A673 (cell line): ENCODE results near the gene ETV3. TPM values are rescaled to one million over a fixed set of nuclear protein-coding genes. Genes with fewer than 3 reads are reported as not detected.

ENCODE experiments used
- BruUV-seq: library from RNA; stranded (reverse); fragments of 400-500 nt; replicated peaks from 2 replicates; lab custom pipeline; 2021; lab: Mats Ljungman, UMichigan
- CTCF ChIA-PET: fragments of 300-600 bp; sonication (Branson Sonifier 250); formaldehyde crosslinking; loops from one replicate; lab custom pipeline; 2022; ENCODE audit warnings: antibody characterized with exemption; lab: Charles Lee
- POLR2A ChIA-PET: fragments of 300-600 bp; sonication (Branson Sonifier 250); formaldehyde crosslinking; loops from one replicate; lab custom pipeline; 2022; ENCODE audit warnings: antibody characterized with exemption; ENCODE audit not compliant: low non-redundant PET; lab: Charles Lee
- DNase-seq: peaks from one replicate; pipeline ENCODE4 v3.0.0-alpha.2; 2015; ENCODE audit warnings: low spot score
- H3K27ac ChIP-seq: fragments of 200-600 bp; sonication (generic); 2 replicates; pipeline ENCODE4 v1.5.1; 2016; ENCODE audit warnings: mixed run types, low read depth, mild to moderate bottlenecking, mixed read lengths, antibody characterized with exemption, low read length; ENCODE audit not compliant: poor library complexity, severe bottlenecking
- H3K27me3 ChIP-seq: fragments of 200-600 bp; sonication (generic); replicated peaks from 2 replicates; pipeline ENCODE4 v1.6.1; 2017; ENCODE audit warnings: mixed run types, low read depth, mild to moderate bottlenecking, mixed read lengths, antibody characterized with exemption, low read length; ENCODE audit not compliant: insufficient read depth, poor library complexity
- H3K36me3 ChIP-seq: fragments of 200-600 bp; sonication (generic); 2 replicates; pipeline ENCODE4 v1.6.1; 2016; ENCODE audit warnings: mixed run types, mild to moderate bottlenecking, mixed read lengths, antibody characterized with exemption, low read length; ENCODE audit not compliant: insufficient read depth, poor library complexity, severe bottlenecking
- H3K4me1 ChIP-seq: fragments of 200-600 bp; sonication (generic); 2 replicates; pipeline ENCODE4 v1.6.1; 2017; ENCODE audit warnings: mixed run types, mild to moderate bottlenecking, mixed read lengths, antibody characterized with exemption, low read length; ENCODE audit not compliant: insufficient read depth, poor library complexity, severe bottlenecking
- H3K4me3 ChIP-seq: fragments of 200-600 bp; sonication (generic); 2 replicates; pipeline ENCODE4 v1.5.1; 2016; ENCODE audit warnings: low read depth, mixed run types, mild to moderate bottlenecking, mixed read lengths, low read length; ENCODE audit not compliant: poor library complexity, severe bottlenecking
- H3K9me3 ChIP-seq: fragments of 200-600 bp; sonication (generic); 2 replicates; pipeline ENCODE4 v1.6.1; 2016; ENCODE audit warnings: mixed run types, low read depth, mild to moderate bottlenecking, mixed read lengths, antibody characterized with exemption, low read length; ENCODE audit not compliant: poor library complexity, severe bottlenecking
- EZH2 ChIP-seq: fragments of 200-600 bp; sonication (generic); IDR thresholded peaks from 2 replicates; pipeline ENCODE4 v1.6.1; 2017; ENCODE audit warnings: borderline replicate concordance, low read depth, mild to moderate bottlenecking, mixed read lengths, antibody characterized with exemption, low read length; ENCODE audit not compliant: poor library complexity, severe bottlenecking
- intact Hi-C: fragments of 100-400 bp; cut with micrococcal nuclease; formaldehyde crosslinking; loops from one replicate; pipeline ENCODE4 v1.10.0; 2022; ENCODE audit not compliant: unreplicated experiment
- total RNA-seq: library from RNA; stranded (reverse); gene quantifications from 2 replicates; pipeline ENCODE4 v1.2.3, GENCODE V29; 2021
- TF ChIP-seq, protein P1 (sequence below): fragments of 300-800, 200-600 bp; sonication (generic); conservative IDR thresholded peaks from 2 replicates; pipeline ENCODE4 v1.5.1; 2017; ENCODE audit warnings: low read depth, mild to moderate bottlenecking, antibody characterized with exemption, low read length, moderate library complexity, mixed read lengths

Gene ETV3
- total RNA-seq, 1 experiment from 2014 or later, result 46.1 TPM

DNA sequence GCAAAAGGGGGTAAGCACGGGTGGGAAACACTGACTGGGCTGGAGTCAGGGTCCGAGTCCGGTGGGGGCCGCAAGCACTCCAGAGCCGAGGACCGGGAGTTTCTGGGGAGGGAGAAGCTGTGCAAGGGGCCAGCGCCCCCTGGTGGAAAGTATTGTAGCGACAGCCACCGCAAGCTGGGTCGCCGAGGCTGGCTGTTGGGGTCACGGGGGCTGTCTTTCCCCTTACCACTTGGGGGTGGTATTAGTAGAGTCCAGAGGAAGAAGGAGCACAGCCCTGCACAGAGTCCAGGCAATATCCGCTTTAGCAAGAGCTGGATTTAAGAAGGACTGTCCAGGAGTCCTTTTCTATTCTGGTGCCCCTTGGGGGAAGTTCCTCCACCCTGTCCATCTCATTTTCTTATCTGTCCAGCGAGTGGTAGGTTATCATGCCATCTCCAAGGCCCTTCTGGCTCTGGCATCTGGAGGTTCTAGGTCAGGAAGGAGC, 17.9 kb upstream of the ETV3 start:
- TF ChIP-seq, protein P1, sequence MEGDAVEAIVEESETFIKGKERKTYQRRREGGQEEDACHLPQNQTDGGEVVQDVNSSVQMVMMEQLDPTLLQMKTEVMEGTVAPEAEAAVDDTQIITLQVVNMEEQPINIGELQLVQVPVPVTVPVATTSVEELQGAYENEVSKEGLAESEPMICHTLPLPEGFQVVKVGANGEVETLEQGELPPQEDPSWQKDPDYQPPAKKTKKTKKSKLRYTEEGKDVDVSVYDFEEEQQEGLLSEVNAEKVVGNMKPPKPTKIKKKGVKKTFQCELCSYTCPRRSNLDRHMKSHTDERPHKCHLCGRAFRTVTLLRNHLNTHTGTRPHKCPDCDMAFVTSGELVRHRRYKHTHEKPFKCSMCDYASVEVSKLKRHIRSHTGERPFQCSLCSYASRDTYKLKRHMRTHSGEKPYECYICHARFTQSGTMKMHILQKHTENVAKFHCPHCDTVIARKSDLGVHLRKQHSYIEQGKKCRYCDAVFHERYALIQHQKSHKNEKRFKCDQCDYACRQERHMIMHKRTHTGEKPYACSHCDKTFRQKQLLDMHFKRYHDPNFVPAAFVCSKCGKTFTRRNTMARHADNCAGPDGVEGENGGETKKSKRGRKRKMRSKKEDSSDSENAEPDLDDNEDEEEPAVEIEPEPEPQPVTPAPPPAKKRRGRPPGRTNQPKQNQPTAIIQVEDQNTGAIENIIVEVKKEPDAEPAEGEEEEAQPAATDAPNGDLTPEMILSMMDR, result peak; percentile 96
- TF ChIP-seq EZH2, result no peak

DNA sequence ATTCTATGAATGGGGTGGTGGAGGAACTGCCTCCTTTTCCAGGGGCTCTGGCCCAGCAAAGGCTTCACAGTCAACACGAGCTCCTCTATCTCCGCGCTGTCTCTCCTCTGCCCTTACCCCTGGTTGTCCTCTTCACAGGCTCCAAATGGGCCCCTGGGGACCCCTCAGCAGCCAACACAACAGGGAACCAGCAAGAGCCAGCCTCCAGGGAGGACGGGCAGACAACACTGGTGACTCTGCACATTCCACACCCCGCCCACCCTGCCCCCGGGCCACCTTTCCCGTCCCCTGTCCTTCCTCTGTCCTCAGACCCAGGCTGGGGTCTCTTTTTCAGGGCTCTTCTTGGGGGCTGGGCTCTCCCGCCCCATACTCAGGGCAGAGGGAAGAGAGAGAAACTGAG, 17.5 kb upstream of the ETV3 start:
- Histone ChIP-seq H3K27ac (no peak overlapping the region), H3K36me3 (no peaks in the 10 kb centered on the region), H3K4me3 (no peak overlapping the region), H3K4me1 (peaks cover 60% of the 10 kb centered on the region), H3K27me3 (no peaks in the 10 kb centered on the region), H3K9me3 (no peaks in the 10 kb centered on the region)
- intact Hi-C loops, result loop anchor here (1.0 to 10.0 kb wide), 2 partner anchors 65 to 261 kb away; partner anchors contain the start of gene PEAR1
- ChIA-PET CTCF (interaction anchor here (0.7 to 4.1 kb wide), 6 partner anchors 16 to 67 kb away, joined by 3 to 98 read pairs (median 6); no protein-coding TSS in a partner anchor), POLR2A (no interaction called here)
- no peak for TF ChIP-seq EZH2
- TF ChIP-seq, protein P1, result no peak
- DNase-seq, result peak; percentile 71
- no TSS peak for BruUV-seq

More for the DNA sequence above, 17.9 kb upstream of the ETV3 start:
- Histone ChIP-seq H3K4me3 (no peak overlapping the region), H3K27ac (no peak overlapping the region), H3K4me1 (peaks cover 56% of the 10 kb centered on the region), H3K27me3 (no peaks in the 10 kb centered on the region), H3K36me3 (no peaks in the 10 kb centered on the region), H3K9me3 (no peaks in the 10 kb centered on the region)
- POLR2A ChIA-PET, result no interaction called here
- CTCF ChIA-PET, result interaction anchor here (0.5 to 4.1 kb wide), 7 partner anchors 19 to 489 kb away, joined by 3 to 98 read pairs (median 7); no protein-coding TSS in a partner anchor
- DNase-seq, result peak; percentile 79
- BruUV-seq, result no TSS peak
- intact Hi-C loops, result loop anchor here (1.0 to 10.0 kb wide), 2 partner anchors 66 to 261 kb away; partner anchors contain the start of gene PEAR1

DNA sequence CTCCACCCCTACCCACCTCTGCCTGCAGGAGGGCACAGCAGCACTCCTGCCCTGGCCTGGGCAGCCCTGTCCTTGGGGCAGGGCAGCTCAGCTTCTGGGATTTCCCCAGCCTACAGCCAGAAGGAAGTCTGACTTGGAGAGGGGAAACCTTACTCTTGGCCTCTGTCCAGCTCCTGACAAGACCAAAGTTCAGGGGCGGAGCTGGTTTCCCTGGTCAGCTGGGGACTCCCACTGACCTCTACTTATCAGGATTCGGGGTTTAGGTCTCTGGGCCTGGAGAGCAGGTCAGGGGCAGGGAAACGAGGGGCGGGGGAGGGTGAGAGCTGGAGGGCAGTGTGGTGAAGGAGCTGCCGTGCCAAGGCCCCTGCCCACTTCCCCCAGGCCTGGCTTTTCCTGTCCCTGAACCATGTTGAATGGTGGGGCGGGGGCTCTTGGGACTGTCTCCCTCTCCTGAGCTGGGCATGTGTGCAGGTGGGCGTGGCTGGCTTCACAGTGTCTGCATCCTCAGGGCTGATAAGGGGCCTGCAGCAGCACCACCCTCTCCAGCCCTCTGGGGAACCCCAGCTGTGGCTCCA, 16.8 kb upstream of the ETV3 start:
- H3K9me3 ChIP-seq, result no peaks in the 10 kb centered on the region
- no TSS peak for BruUV-seq

More for the DNA sequence above, 16.8 kb upstream of the ETV3 start:
- ChIA-PET POLR2A (no interaction called here), CTCF (interaction anchor here (0.5 to 4.1 kb wide), 6 partner anchors 16 to 263 kb away, joined by 3 to 98 read pairs (median 4); no protein-coding TSS in a partner anchor)
- intact Hi-C loops, result loop anchor here (10.0 kb wide), 1 partner anchor 260 kb away; the partner anchor contains the start of gene PEAR1
- Histone ChIP-seq H3K36me3 (no peaks in the 10 kb centered on the region), H3K27me3 (no peaks in the 10 kb centered on the region), H3K27ac (peak overlapping the region; percentile 51), H3K4me1 (peaks cover 60% of the 10 kb centered on the region), H3K4me3 (no peak overlapping the region)
- DNase-seq, result no peak
- TF ChIP-seq, protein P1, result no peak
- TF ChIP-seq EZH2, result no peak
